GM23248 (cell line): ENCODE data around the gene PRRG2. TPM values are rescaled to one million over a fixed set of nuclear protein-coding genes. Genes with fewer than 3 reads are reported as not detected.

Experiments
- DNase-seq: peaks from one replicate; pipeline ENCODE4 v3.0.0-alpha.2; 2015
- H2AFZ ChIP-seq: fragments of 200-600 bp; sonication (generic); 2 replicates; pipeline ENCODE4 v1.6.1; 2016; ENCODE audit warnings: antibody characterized with exemption
- H3F3A ChIP-seq: fragments of 200-600 bp; sonication (generic); 2 replicates; pipeline ENCODE4 v1.6.1; 2016; ENCODE audit warnings: mild to moderate bottlenecking, antibody characterized with exemption, mixed run types; ENCODE audit not compliant: insufficient read depth
- H3K27ac ChIP-seq: fragments of 200-600 bp; sonication (generic); 2 replicates; pipeline ENCODE4 v1.5.1; 2016; ENCODE audit warnings: mild to moderate bottlenecking
- H3K27me3 ChIP-seq: fragments of 200-600 bp; sonication (generic); replicated peaks from 2 replicates; pipeline ENCODE4 v1.6.1; 2016; ENCODE audit warnings: mild to moderate bottlenecking; ENCODE audit not compliant: insufficient read depth
- H3K36me3 ChIP-seq: fragments of 200-600 bp; sonication (generic); 2 replicates; pipeline ENCODE4 v1.6.1; 2016; ENCODE audit warnings: low read depth, mild to moderate bottlenecking
- H3K4me1 ChIP-seq: fragments of 200-600 bp; sonication (generic); 2 replicates; pipeline ENCODE4 v1.6.1; 2016; ENCODE audit warnings: mild to moderate bottlenecking; ENCODE audit not compliant: insufficient read depth
- H3K4me2 ChIP-seq: fragments of 200-600 bp; sonication (generic); one replicate; pipeline ENCODE4 v1.6.1; 2016; ENCODE audit warnings: mild to moderate bottlenecking; ENCODE audit not compliant: unreplicated experiment
- H3K4me3 ChIP-seq: fragments of 200-600 bp; sonication (generic); 2 replicates; pipeline ENCODE4 v1.5.1; 2016; ENCODE audit warnings: mild to moderate bottlenecking
- H3K79me2 ChIP-seq: fragments of 200-600 bp; sonication (generic); 2 replicates; pipeline ENCODE4 v1.6.1; 2016; ENCODE audit warnings: mild to moderate bottlenecking; ENCODE audit not compliant: insufficient read depth
- H3K9ac ChIP-seq: fragments of 200-600 bp; sonication (generic); 2 replicates; pipeline ENCODE4 v1.6.1; 2016; ENCODE audit warnings: mild to moderate bottlenecking
- H3K9me2 ChIP-seq: fragments of 200-600 bp; sonication (generic); 2 replicates; pipeline ENCODE4 v1.6.1; 2016; ENCODE audit warnings: mixed run types, mild to moderate bottlenecking, moderate library complexity; ENCODE audit not compliant: insufficient read depth
- H3K9me3 ChIP-seq: fragments of 200-600 bp; sonication (generic); one replicate; pipeline ENCODE4 v1.6.1; 2017; ENCODE audit warnings: low read depth
- H4K20me1 ChIP-seq: fragments of 200-600 bp; sonication (generic); 2 replicates; pipeline ENCODE4 v1.6.0; 2016; ENCODE audit not compliant: insufficient read depth
- EZH2 ChIP-seq: fragments of 200-600 bp; sonication (generic); IDR thresholded peaks from 2 replicates; pipeline ENCODE4 v1.6.1; 2018; ENCODE audit warnings: antibody characterized with exemption, mild to moderate bottlenecking; ENCODE audit not compliant: insufficient read depth, poor library complexity, severe bottlenecking
- EZH2phosphoT487 ChIP-seq: fragments of 200-600 bp; sonication (generic); IDR thresholded peaks from 2 replicates; pipeline ENCODE4 v1.6.1; 2018; ENCODE audit warnings: antibody characterized with exemption, moderate library complexity, mild to moderate bottlenecking, low read depth; ENCODE audit not compliant: insufficient read depth
- WGBS, 2 experiments: methylation state at CpG; one replicate each; pipeline ENCODE4 v1.1.6; 2015 to 2017; ENCODE audit warnings: low lambda C conversion rate in 2 of 2, low coverage in 1 of 2; ENCODE audit errors: missing lambda C conversion rate in 2 of 2; 5-methylcytosine and 5-hydroxymethylcytosine counted together
- in situ Hi-C: fragments of 300-500 bp; cut with MboI; formaldehyde crosslinking; loops from 2 replicates; pipeline ENCODE4 v1.15.0; 2020
- polyA plus RNA-seq: library from polyadenylated mRNA; unstranded; fragments of >200 nt; fragmentation: Nextera tagmentation; extraction: Ambion mirVana; gene quantifications from 2 replicates; pipeline ENCODE4 v1.2.1, GENCODE V29; 2016
- total RNA-seq: library from RNA; depleted of rRNA; stranded (reverse); fragments of >200 nt; shearing (Covaris generic); gene quantifications from 2 replicates; pipeline ENCODE4 v1.2.3, GENCODE V29; 2014

Gene PRRG2
- total and polyA plus RNA-seq, 2 experiments from 2014 or later = 0.13 TPM; not detected in 1

DNA sequence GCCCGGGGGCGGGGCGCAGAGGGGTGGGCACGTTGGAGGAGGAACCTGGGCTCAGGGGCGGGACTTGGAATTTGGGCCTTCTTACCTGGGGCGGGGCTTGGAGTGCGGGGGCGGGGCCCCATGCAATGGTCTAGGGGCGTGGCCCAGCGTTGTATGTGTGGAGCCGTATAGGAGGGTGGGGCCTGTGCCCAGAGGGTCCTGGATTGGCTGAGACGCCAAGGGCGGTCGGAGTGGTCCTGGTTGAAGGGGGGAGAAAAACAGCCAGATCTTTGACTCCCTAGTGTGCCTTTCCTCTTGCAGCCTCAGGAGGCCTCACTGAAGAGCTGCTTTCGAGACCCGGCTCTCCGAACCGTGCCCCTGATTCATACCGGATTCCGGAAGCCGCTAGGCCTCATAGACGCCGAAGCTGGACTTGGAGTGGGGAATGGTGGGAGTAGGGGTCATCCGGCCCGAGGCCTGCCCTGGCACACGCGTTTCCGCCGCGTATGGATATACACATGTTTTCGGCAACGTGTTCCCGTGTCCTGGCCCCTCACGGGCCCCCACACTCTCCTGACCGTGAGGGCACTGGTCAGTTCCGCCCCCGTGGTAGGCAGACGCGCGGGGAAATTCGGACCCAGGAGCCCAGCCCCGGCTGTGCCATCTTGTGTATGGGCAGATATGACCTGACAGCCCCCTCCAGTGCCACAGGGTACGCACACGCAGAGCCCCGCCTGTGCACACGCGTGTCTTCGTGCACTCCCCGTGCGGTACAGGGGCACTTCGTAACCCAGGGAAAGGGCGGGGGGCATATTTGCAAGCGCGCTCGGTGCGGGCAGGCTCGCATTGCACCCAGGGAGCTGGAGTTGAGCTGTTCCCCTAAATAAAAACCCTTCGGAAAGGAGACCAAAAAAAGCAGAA is 9.2 kb downstream of the PRRG2 start:
- Histone ChIP-seq H3K4me3 (peak overlapping the region; percentile 95), H3K27ac (peak overlapping the region; percentile 84), H3K9me2 (no peaks in the 10 kb centered on the region), H3F3A (peaks cover 13% of the 10 kb centered on the region), H3K9me3 (no peaks in the 10 kb centered on the region), H3K9ac (peak overlapping the region; percentile 87), H3K27me3 (no peaks in the 10 kb centered on the region), H3K4me1 (peaks cover 9% of the 10 kb centered on the region), H3K36me3 (no peaks in the 10 kb centered on the region), H3K79me2 (peaks cover 32% of the 10 kb centered on the region), H4K20me1 (peaks cover 6% of the 10 kb centered on the region; the same call in 1 of the 2 replicates), H3K4me2 (peak overlapping the region; percentile 89), H2AFZ (peak overlapping the region; percentile 76)
- WGBS, 2 experiments = 1% methylated on average over 45 to 48 of the region's 58 CpGs
- TF ChIP-seq EZH2phosphoT487 (no peak), EZH2 (no peak)
- in situ Hi-C loops = no loop called here
- peak; percentile 98 for DNase-seq

- no peaks in the 10 kb centered on the region for H3K27me3 ChIP-seq
- in situ Hi-C loops = no loop called here
- peak within 1 kb of the TSS; percentile 76 for H2AFZ ChIP-seq
- H3K4me1 ChIP-seq = peaks cover 9% of the 10 kb centered on the region
- H3K27ac ChIP-seq = peak within 1 kb of the TSS; percentile 84
- 0 to 1% methylated on average over 19 to 65 of the region's 66 CpGs for whole genome bisulfite sequencing, 2 experiments
- H3K9me3 ChIP-seq = no peaks in the 10 kb centered on the region
- H3K4me2 ChIP-seq = peak within 1 kb of the TSS; percentile 96
- TF ChIP-seq EZH2phosphoT487 (no peak), EZH2 (no peak)
- DNase-seq = peak; percentile 84
- H3K9ac ChIP-seq = peak within 1 kb of the TSS; percentile 87
- peaks cover 41% of the 10 kb centered on the region for H3K79me2 ChIP-seq
- peaks cover 13% of the 10 kb centered on the region for H3F3A ChIP-seq
- no peaks in the 10 kb centered on the region for H3K9me2 ChIP-seq
- peak within 1 kb of the TSS; percentile 95 for H3K4me3 ChIP-seq
- H3K36me3 ChIP-seq = no peaks in the 10 kb centered on the region
- peaks cover 6% of the 10 kb centered on the region; the same call in 1 of the 2 replicates for H4K20me1 ChIP-seq
Observed at GRCh38 chr19:49590971-49591730, 10.0 kb downstream of the PRRG2 start, which contains the start of gene PRR12. PRR12 (plus strand) TSS chr19:49591182; CDS start chr19:49591655, 473 bp downstream.

- Histone ChIP-seq H3K36me3 (no peaks in the 10 kb centered on the region), H3K27ac (peak overlapping the region; percentile 61), H4K20me1 (peaks cover 6% of the 10 kb centered on the region; the same call in 1 of the 2 replicates), H2AFZ (peak overlapping the region; percentile 48; the same call in 1 of the 2 replicates), H3F3A (peaks cover 13% of the 10 kb centered on the region), H3K4me1 (peaks cover 9% of the 10 kb centered on the region), H3K9me3 (no peaks in the 10 kb centered on the region), H3K9ac (peak overlapping the region; percentile 80), H3K4me2 (peak overlapping the region; percentile 96), H3K9me2 (no peaks in the 10 kb centered on the region), H3K79me2 (peaks cover 45% of the 10 kb centered on the region), H3K4me3 (peak overlapping the region; percentile 95), H3K27me3 (no peaks in the 10 kb centered on the region)
- WGBS, 2 experiments = 0 to 2% methylated on average over 30 to 51 of the region's 51 CpGs
- DNase-seq = peak; percentile 76
- in situ Hi-C loops = no loop called here
- no peak for TF ChIP-seq EZH2
- TF ChIP-seq EZH2phosphoT487 = no peak
Observed at GRCh38 chr19:49591731-49592485, 10.8 kb downstream of the PRRG2 start.
